ENCODE results near the gene RILPL1. TPM values are rescaled to one million over a fixed set of nuclear protein-coding genes. Genes with fewer than 3 reads are reported as not detected.
A peak's percentile ranks its signal among the peaks of the same experiment; 100 is the strongest.
"Not testable (repeated sequence)": the region's sequence is repeated elsewhere in the genome, so short reads cannot be mapped to it uniquely, and the experiment has no call there.

Gene RILPL1, protein sequence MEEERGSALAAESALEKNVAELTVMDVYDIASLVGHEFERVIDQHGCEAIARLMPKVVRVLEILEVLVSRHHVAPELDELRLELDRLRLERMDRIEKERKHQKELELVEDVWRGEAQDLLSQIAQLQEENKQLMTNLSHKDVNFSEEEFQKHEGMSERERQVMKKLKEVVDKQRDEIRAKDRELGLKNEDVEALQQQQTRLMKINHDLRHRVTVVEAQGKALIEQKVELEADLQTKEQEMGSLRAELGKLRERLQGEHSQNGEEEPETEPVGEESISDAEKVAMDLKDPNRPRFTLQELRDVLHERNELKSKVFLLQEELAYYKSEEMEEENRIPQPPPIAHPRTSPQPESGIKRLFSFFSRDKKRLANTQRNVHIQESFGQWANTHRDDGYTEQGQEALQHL
- total RNA-seq = 1 to 10 TPM; 3.2 to 3.9 TPM

DNA sequence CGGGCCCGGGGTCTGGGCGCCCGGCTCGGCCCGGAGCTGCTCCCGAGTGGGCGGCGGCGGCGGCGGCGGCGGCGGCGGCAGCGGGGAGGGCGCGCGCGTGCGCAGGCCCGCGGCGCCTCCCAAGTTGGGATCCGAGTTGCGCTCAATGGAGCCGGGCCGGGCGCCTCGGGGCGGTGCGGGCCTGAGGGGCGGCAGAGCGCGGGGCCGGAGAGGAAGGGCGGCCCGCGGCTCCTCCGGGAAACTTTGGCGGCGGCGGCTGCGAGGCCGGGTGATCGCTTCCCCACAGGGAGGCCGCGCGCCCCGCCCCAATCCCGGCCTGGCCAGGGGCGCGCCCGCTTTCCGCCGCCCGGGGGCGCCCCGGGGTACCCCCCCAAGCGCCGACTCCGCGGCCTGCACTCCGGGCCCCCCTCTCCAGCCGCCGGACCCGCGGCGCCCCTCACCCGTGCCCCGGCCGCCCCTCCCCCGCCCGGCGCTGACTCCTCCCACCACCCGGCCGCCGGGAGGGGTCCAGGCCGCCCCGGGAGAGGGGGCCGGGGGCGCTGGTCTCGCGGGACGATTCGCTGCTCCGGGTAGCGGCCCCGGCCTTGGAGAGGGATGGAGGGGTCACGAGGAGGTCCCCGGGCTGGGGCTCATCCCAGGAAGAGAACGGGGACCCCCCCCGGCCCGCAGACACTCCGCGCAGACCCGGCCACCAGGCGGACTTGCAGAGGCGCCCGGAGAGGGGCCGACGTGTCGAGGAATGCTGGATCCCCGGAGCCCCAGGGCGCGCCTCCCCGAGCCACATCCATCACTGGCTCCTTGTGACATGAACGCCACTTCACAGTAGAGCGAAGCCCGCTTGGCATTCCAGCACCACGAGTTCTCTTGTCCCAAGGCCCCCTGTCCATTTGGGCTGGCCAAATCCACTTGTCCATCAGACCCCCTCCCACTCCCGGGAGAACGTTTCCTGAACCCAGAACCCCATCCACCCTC is at the start of gene RILPL1:
Gene RILPL1 (minus strand): TSS at position 48 of the 972 bp plus-strand sequence. CDS start 237 bp downstream, outside the sequence.
- DNase-seq (ENCODE audit: low spot score in 2 of 2) = peak; percentile 58 to 63
- ATAC-seq = peak; percentile 68 to 78
- no peaks in the 10 kb centered on the region for H3K36me3 Mint-ChIP-seq
- peak within 1 kb of the TSS; percentile 66 to 76 for H3K27ac Mint-ChIP-seq
- no peaks in the 10 kb centered on the region for H3K9me3 Mint-ChIP-seq

GRCh38 chr12:123580772-123581171 is 47.3 kb upstream of the RILPL1 start:
- H3K27ac Mint-ChIP-seq = no peak overlapping the region

DNA sequence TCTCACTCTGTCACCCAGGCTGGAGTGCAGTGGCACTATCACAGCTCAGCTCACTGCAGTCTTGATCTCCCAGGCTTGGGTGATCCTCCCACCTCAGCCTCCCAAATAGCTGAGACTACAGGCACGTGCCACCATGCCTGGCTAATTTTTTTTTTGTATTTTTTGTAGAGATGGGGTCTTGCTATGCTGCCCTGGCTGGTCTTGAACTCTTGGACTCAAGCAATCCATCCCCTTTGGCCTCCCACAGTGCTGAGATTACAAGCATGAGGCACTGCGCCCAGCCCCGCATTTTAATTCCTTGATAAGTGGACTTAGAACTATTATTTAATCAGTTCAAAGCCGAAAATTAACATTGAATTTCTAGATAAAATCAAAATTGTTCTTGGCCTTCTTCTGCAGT is 45.3 kb upstream of the RILPL1 start:
- H3K9me3 Mint-ChIP-seq; H3K27ac Mint-ChIP-seq; ATAC-seq; H3K36me3 Mint-ChIP-seq; DNase-seq (ENCODE audit: low spot score in 2 of 2): not testable (repeated sequence)

More at GRCh38 chr12:123580772-123581171, 47.3 kb upstream of the RILPL1 start:
- H3K9me3 Mint-ChIP-seq = no peaks in the 10 kb centered on the region
- H3K36me3 Mint-ChIP-seq = peaks cover 7 to 12% of the 10 kb centered on the region in 2 donors
- ATAC-seq (no peak), DNase-seq (ENCODE audit: low spot score in 2 of 2) (no peak)

- Mint-ChIP-seq H3K36me3 (peaks cover 0 to 6% of the 10 kb centered on the region in 2 donors), H3K9me3 (no peaks in the 10 kb centered on the region), H3K27ac (no peak overlapping the region)
- DNase-seq (ENCODE audit: low spot score in 2 of 2) (no peak), ATAC-seq (no peak)
Measured at GRCh38 chr12:123578243-123578642, 44.7 kb upstream of the RILPL1 start.

DNA sequence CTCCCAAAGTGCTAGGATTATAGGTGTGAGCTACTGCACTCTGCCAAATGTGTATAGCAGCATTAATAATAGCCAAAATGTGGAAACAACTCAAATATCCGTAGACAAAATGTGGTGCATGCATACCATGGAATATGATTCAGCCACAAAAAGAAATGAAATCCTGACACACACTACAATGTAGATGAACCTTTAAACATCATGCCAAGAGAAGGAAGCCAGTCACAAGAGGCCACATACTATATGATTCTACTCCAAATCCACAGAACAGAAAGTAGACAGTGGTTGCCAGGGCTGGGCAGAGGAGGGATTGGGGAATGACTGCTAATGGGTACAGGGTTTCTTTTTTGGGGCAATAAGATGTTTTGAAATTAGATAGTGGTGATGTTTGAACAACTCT is 43.1 kb upstream of the RILPL1 start:
- H3K36me3 Mint-ChIP-seq = no peaks in the 10 kb centered on the region
- H3K9me3 Mint-ChIP-seq = no peaks in the 10 kb centered on the region
- DNase-seq (ENCODE audit: low spot score in 2 of 2) (no peak), ATAC-seq (no peak)
- no peak overlapping the region for H3K27ac Mint-ChIP-seq

DNA sequence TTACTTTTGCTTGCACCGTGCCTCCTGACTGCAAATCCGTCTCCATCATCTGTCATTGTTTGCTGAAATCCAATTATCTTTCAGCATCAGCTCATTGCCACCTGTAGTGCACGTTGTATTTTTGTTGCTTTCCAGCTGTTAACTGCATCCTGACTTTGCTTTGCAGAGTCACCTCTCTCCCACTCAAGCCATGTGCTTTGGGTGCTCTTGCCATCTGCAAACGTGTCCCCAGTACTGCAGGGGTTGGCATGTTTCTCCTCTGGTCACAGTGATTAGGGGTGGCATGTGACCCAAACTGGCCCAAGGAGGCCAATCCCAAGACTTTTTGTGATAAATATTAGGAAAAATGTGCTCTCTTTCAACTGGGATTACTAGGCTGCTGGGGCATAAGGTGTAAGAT is 40.4 kb upstream of the RILPL1 start:
- H3K36me3 Mint-ChIP-seq = no peaks in the 10 kb centered on the region
- no peak for DNase-seq (ENCODE audit: low spot score in 2 of 2)
- no peak for ATAC-seq
- H3K27ac Mint-ChIP-seq = no peak overlapping the region
- H3K9me3 Mint-ChIP-seq = no peaks in the 10 kb centered on the region

DNA sequence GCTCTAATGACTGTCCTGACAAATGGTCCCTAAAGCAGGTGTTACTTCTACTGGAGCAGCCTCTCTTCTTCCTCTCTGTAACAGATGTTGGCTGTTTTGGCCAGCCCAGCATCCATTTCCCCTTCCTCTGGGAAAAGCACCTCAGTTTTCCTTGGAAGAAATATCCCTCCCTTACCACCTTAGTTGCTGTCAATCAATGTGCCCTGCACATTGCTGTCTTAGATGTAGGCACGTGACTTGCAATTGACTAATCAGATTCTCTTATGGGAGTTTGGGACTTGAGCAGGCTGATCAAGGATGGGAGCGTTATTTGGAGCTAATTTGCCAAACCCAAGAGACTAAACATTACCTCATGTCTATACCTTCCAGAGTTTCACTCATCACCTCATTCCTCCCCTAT is 38.9 kb upstream of the RILPL1 start:
- Mint-ChIP-seq H3K27ac (no peak overlapping the region), H3K9me3 (no peaks in the 10 kb centered on the region), H3K36me3 (no peaks in the 10 kb centered on the region)
- DNase-seq (ENCODE audit: low spot score in 2 of 2) (no peak), ATAC-seq (no peak)

DNA sequence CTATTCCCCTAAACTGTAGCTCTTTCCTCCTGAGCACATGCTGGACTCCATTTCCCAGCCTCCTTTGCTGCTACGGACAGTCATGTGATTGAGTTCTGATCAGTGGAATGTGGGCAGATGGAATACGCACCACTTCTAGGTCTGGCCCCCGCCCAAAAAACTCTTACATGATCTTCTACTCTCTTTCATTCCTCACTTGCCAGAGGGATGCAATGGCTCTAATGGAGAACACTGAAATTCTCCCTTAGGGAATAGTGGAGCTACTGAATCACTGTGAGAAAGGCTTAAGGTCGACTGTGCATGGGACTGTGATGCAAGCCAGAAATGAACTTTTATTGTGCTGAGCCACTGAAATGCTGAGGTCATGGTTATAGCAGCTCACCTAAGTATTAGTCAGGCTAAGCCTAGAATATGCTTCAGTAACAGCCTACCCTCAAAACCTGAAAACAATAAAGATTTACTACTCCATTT is 37.9 kb upstream of the RILPL1 start:
- no peak for ATAC-seq

DNA sequence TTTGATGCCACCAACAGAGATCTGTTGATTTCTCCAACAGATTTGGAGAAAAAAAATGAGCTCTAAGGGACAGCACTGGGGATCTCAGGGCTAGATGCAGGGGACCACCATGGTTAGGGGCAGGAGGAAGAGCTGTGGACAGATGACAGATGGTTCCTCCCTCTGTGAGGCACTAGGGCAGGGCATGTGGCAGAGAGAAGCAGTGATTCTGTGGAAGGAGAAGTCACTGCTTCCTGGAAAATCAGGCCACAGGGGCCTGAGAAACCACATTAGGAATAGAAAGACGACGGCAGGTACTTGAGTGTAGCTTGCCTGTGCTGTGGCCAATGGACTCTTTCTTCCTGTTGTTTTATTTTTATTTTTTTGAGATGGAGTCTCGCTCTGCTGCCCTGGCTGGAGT is 25.9 kb upstream of the RILPL1 start:
- Mint-ChIP-seq H3K36me3 (no peaks in the 10 kb centered on the region), H3K27ac (no peak overlapping the region), H3K9me3 (no peaks in the 10 kb centered on the region)
- no peak for ATAC-seq
- DNase-seq (ENCODE audit: low spot score in 2 of 2) = no peak

More for the DNA sequence above, 37.9 kb upstream of the RILPL1 start:
- no peak overlapping the region for H3K27ac Mint-ChIP-seq
- no peaks in the 10 kb centered on the region for H3K9me3 Mint-ChIP-seq
- H3K36me3 Mint-ChIP-seq = no peaks in the 10 kb centered on the region
- no peak for DNase-seq (ENCODE audit: low spot score in 2 of 2)

DNA sequence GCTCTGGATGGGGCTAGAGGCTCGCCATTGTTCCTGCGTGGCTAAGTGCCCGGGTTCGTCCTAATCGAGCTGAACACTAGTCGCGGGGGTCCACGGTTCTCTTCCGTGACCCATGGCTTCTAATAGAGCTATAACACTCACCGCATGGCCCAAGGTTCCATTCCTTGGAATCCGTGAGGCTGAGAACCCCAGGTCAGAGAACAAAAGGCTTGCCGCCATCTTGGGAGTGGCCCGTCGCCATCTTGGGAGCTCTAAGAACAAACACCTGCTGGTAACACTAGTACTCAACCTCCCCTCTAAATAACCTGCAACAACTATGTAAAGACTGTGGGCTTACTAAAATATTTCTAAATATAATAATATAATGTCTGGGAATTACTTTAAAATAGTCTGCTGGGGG is 25.0 kb upstream of the RILPL1 start:
- ATAC-seq; H3K9me3 Mint-ChIP-seq; H3K36me3 Mint-ChIP-seq; H3K27ac Mint-ChIP-seq; DNase-seq (ENCODE audit: low spot score in 2 of 2): not testable (repeated sequence)

GRCh38 chr12:123554843-123555242 is 21.3 kb upstream of the RILPL1 start:
- not testable (repeated sequence) for DNase-seq (ENCODE audit: low spot score in 2 of 2); H3K36me3 Mint-ChIP-seq; H3K9me3 Mint-ChIP-seq; ATAC-seq; H3K27ac Mint-ChIP-seq

DNA sequence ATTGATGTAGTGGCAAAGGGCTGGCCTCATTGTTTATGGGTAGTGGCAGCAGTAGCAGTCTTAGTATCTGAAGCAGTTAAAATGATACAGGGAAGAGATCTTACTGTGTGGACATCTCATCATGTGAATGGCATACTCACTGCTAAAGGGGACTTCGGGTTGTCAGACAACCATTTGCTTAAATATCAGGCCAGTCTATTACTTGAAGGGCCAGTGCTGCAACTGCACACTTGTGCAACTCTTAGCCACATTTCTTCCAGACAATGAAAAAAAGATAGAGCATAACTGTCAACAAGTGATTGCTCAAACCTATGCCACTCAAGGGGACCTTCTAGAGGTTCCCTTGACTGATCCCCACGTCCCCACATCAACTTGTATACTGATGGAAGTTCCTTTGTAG is 20.6 kb upstream of the RILPL1 start:
- H3K27ac Mint-ChIP-seq; H3K36me3 Mint-ChIP-seq; H3K9me3 Mint-ChIP-seq; DNase-seq (ENCODE audit: low spot score in 2 of 2); ATAC-seq: not testable (repeated sequence)

- ATAC-seq = no peak
Measured at GRCh38 chr12:123550700-123551099, 17.2 kb upstream of the RILPL1 start.

GRCh38 chr12:123548107-123548506 is 14.6 kb upstream of the RILPL1 start:
- Mint-ChIP-seq H3K36me3 (no peaks in the 10 kb centered on the region), H3K27ac (peak overlapping the region in 1 of 2 donors; percentile 30), H3K9me3 (no peaks in the 10 kb centered on the region)
- DNase-seq (ENCODE audit: low spot score in 2 of 2) (no peak), ATAC-seq (no peak)

More at GRCh38 chr12:123550700-123551099, 17.2 kb upstream of the RILPL1 start:
- Mint-ChIP-seq H3K27ac (no peak overlapping the region), H3K9me3 (no peaks in the 10 kb centered on the region), H3K36me3 (no peaks in the 10 kb centered on the region)
- no peak for DNase-seq (ENCODE audit: low spot score in 2 of 2)

- ATAC-seq (no peak), DNase-seq (ENCODE audit: low spot score in 2 of 2) (no peak)
- Mint-ChIP-seq H3K36me3 (no peaks in the 10 kb centered on the region), H3K9me3 (no peaks in the 10 kb centered on the region), H3K27ac (no peak overlapping the region)
Measured at GRCh38 chr12:123546281-123546680, 12.8 kb upstream of the RILPL1 start.

DNA sequence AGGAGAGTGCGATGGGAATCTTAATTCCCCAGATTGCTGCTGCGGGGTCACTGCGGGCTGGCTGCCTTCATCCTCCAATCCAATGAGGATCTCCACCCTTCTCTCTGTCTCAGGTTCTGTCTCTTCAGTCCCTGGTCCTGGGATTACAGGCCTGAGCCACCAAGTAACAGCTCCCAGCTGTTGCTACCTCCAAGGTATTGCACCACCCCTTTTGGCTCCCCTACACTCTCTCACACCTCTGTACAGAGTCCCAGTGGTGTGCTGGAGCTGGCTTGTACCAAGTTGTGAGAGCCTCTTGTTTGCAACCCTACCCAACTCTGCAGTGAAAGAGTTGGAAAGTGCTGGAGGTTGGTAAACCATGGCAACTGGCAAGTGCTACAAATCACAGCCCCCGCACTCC is 10.0 kb upstream of the RILPL1 start:
- DNase-seq (ENCODE audit: low spot score in 2 of 2) = no peak
- no peaks in the 10 kb centered on the region for H3K9me3 Mint-ChIP-seq
- no peaks in the 10 kb centered on the region for H3K36me3 Mint-ChIP-seq
- no peak overlapping the region for H3K27ac Mint-ChIP-seq
- ATAC-seq = no peak

All from activated naive CD4-positive, alpha-beta T cell treated with anti-CD3 and anti-CD28 coated beads, Interleukin-2, amount 50 U/mL, for 72 hours (primary cell).